GM19023 (cell line): Measurements from ENCODE around the gene MB21D2.

Experiments used
- ATAC-seq: cut with Tn5 transposase; IDR thresholded peaks from one replicate; pipeline ENCODE4 v1.9.1; 2021; ENCODE audit warnings: mild to moderate bottlenecking, moderate library complexity; ENCODE audit not compliant: unreplicated experiment

Gene MB21D2

DNA sequence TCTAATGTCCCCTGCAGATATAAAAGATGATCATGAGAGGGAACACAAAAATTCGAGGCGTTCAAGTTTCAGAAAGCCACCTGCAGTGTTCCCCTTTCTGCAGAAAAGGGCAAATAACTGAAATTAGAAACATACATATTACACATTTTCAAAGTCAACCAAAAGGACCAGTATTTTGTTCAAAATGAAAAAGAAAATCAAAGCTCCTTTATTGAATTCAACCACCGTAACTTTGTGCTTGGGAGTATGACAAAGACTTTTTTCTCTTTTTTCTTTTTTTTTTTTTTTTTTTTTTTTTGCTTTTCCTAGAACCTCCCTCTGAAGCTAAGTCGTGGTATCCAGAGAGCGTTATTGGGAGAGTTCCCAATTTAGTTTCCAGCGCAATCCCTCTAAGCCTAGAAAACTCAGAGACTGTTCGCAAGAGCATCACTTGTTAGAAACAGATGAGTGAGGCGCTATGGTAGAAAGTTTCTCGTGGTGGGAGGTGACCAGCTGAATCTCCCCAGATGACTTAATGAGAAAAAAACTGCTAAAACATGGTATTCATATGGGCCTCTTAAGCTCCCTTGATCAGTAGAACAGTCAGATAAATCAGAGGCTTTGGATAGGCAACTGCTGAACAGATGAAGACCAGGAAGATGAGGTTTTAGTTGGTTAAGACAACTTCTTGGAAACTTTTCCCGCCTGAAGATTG is 77.4 kb downstream of the MB21D2 start:
- ATAC-seq, result no peak

DNA sequence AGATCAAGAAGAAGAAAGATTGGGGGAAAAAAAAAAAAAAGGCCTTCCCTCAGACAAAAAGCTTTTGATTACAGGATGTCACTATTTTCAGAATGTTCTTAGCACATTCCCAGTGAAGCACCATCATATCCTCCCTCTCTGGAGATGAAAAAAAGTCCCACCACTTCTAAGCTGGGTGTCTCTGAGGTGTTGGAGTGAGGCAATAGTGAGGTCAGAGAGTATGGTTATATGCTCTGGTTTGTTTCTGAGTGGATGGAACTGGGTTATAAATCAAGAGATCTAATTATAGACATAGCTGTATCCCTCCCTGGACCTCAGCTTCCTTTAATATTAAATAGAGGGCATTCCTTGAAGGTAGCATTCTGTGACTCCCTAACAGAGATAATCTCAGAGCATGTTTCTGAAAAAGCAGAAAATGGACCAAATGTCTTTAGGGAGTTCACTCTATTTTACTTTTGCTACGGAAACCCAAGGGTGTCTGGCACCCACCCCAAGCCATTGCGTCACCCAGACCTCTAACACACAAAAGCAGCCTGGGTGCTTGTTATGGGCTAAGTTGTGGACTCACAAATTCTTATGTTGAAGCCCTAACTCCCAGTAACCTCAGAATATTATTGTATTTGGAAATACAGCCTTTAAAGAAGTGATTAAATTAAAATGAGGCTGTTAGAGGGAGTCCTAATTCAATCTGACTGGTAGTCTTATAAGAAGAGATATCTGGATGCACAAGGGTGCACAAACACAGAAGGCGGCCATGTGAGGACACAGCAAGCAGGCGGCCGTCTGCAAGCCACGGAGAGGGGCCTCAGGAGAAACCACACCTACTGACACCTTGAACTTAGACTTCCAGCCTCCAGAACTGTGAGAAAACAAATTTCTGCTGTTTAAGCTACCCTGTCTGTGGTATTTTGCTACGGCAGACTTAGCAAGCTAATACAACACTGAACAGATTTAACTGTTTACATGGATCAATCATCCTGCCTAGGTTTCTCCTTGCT is 81.5 kb downstream of the MB21D2 start:
- no peak for ATAC-seq

DNA sequence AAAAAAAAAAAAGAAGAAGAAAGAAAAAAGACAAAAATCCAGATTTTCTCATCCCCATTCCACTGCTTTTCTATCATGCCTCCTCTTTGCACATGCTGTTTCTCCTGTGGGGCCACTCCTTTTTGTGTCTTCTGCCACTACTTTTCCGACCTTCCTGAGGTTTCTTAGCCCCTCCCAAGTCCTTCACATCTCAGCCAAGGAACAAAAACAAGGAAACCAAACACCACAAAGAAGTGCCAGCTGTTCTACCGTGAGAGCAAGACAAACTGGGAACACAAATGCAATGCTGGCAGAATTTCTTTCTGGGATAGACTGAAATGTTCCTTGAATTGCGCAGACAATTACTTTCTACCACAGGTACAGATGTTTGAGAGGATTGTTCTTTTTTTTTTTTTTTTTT is 83.2 kb downstream of the MB21D2 start:
- ATAC-seq, result no peak

DNA sequence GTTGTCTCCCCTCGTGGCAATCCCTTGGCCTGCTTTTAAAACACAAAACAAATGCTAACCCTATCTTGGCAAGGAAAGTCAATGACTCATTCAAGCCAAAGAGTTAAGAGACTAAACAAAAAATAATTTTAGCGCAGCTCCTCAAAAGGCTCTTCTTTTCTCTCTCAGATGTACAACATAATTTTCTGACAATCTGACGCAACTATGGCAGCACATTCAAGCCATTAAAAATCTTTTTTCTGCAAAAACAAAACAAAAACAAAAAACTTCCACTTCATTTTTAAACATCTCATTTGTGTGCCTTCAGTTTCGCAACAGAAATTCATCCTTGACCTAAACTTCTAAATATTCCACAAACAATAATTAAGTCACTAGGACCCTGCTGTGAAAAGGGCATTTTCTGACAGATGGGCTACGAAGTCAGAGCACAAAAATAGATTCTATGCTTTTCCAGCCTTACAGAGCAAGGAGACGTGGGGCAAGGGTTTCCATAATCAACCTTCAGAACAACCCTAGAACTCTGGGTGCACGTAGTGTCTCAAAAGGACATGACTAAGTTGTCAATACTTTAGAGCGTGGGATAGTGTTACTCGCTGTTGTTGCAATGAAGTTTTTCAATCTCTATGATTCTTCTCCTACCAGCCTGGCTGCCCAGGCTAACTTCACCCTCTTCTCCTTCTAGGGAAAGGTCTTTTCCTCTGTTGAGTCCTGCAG is 84.3 kb downstream of the MB21D2 start:
- no peak for ATAC-seq

DNA sequence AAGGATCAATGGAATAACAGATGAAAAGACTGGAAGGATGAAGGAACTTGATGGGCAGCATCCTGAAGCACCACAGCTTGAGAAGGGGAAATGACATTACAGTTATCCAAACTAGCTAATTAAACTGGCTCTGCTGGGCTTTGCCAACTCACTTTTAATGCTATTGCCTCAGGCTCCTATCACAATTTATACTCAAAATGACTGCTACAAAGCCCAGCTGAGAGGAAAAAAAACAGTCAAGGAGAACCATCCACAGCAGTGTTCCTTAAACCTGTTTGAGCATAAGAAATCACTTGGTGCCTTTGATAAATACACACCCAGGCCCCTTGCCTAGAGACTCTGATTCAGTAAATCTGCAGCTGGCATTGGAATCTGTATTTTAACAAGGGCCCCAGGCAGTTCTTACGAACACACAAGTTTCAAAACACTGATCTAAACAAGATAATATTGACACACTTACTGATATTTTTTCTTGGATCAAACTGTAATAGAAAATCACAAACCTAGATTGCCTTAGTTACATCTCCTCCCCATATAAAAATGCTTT is 85.8 kb downstream of the MB21D2 start:
- ATAC-seq, result no peak

DNA sequence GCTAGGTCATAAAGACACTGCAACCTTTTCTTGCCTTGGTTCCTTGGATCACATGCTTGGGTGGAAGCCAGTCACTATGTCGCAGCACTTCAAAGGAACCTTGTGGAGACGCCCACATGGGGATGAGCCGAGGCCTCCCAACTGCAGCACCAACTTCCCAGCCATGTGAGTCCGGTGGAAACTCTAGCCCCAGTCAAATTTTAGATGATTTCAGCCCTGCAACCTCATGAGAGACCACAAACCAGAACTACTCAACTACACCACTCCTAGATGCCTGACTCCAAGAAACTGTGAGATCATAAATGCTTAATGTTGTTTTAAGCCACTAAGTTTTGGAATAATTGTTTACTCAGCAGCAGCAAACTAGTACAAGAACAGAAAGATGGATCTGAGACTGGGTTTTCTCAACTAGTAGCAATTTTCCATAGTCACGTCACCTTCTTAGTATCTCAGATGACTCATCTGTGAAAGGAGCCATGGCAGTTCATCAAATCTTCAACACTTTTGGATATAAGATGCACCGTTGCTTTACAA is 86.5 kb downstream of the MB21D2 start:
- ATAC-seq, result no peak

DNA sequence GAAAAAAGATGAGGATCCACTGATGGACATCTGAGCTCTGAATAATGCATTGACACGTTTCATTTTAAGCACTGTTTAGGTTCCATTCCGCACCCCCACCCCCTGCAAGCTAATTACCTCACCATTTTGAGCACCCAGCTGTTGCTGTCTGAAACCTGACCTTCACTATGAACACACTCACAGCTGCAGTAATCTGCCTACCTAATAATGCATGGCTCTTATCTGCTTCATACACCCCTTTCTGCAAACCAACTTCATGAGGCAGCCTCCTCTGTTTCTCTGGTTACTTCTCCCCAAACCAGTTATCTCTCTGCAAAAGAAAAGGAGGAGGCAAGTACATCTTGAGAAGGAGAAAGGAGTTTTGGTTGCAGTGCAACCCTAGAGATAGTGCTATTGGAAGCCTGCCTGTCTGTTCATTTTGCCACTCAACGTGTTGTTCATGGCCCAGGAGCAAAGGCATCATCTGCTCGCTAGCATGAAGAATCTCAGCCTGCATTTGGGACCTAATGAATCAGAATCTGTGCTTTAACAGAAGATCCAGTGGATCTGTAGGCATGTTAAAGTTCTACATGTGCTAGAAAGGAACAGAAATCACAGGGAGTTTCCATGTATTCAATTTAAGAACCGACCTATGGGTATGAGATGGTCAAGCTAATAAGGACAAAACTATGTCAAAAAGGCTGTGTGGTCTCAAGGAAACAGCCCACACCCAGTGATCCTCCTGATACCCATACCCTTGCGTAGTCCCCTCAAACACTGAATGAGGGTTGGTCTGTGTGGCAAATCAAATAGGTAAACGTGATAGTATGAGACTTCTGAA is 87.2 kb downstream of the MB21D2 start:
- ATAC-seq, result no peak

DNA sequence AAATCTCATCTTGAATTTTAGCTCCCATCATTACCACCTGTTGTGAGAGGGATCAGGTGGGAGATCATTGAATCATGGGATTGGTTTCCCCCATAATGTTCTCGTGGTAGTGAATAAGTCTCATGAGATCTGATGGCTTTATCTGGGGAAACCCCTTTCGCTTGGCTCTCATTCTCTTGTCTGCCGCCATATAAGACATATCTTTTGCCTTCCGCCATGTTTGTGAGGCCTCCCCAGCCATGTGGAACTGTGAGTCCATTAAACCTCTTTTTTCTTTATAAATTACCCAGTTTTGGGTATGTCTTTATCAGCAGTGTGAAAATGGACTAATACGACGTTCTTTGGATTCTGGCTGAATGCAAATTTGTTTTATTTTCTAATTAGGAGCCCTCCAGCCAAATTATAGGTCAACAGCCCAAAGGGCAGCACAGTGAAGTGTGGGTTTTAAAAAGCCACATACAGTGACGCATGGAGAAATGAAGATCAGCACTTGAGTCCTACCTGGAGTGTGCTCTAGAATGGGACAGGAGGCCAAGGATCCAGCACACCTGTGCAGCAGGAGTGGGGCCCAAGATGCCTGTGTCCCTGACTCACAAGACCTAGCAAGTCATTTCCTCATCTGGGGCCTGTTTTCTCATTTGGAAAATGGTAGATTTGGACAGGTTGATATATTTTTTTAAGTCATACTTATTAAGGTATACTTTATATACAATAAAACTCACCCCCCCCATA is 89.6 kb downstream of the MB21D2 start:
- ATAC-seq, result no peak

DNA sequence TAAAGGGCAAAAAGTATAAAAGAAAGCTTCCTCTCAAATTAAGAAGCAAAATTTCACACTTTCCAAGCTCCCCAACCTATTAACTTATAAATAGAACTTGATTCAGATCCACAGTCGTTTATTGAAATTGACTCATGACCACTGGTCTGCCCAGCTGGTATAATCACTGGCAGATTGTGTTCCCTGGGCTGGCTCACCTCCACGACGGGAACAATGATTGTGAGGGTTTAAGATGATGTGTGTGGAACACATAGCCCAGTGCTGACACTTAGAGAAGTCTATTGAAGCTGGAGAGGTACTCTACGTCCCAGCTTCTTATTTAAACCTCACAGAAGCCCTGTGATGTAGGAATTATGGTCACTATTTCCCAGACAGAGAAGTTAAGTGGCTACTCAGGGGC is 90.4 kb downstream of the MB21D2 start:
- no peak for ATAC-seq

DNA sequence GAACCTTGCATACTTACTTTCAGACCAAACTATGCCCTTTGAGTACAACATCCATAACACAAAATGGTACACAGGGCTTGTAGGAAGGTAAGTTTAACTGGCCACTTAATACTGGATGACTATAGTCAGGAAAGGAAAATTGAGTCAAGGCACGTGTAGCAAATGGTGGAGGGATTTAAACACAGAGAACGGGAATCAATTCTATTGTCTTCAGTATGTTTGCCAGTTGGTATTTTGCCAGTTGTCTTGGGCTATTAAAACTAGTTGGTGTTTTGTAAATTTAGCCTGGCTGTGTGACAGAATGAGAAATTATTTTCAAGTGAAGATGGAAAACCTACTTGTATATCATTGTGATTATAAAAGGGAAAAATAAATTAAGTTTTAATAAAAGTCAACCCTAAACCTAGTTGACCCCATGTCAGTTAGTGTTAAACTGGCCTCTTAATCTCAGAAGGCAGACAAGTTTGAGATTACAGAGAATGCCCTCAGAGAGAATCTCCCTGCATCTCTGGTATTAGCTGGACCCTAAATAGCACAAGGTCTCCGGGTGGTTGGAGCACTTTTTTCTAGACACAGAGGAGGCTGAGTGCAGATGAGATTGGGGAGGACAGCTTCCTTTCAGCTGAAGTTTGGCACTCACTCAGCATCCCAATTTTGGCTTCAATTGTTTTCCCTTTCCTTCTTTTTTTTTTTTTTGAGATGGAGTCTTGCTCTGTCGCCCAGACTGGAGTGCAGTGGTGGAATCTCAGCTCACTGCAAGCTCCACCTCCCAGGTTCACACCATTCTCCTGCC is 91.2 kb downstream of the MB21D2 start:
- no peak for ATAC-seq

DNA sequence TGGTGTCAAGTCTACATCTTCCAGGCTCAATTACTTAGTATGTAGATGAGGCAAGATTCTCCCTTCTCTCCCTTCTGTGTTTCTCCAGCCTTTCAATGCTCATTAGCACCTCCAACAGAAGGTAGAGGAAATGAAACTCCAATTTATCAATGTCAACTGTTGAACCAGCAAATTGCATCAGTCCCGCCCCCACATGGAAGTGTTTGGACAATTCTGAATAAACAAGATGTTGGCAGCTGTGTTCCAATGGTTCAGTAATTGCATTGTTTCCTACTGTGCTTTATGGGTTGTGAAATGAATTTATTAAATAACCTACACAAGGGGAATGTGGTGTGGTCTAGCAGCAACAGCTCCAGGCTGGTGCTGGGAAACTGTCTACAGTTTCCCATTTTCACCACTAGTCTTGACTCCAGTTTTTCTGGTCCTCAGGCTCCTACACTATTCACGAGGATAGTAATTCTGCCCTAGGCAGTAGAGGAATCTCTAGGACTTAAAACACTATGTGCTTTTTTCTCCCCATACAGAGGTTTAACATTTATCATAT is 91.9 kb downstream of the MB21D2 start:
- no peak for ATAC-seq

DNA sequence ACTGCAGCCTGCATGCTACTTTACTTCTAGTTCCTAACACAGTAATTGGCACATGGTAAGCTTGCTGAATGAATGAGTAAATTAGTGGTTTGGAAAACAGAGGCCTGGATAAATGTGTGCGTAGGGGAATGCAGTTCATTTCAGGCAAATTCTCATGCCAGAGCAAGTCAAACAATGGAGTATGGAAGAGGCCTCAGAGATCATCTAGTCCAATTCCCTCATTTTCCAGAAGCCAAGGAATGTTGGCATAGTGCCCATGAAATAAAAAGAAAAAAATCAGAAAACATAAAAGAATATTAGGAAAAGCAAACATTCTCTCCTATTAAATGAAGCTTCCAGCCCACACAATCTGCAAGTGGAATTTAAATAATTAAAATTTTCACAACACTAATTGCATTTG is 92.4 kb downstream of the MB21D2 start:
- ATAC-seq, result no peak

DNA sequence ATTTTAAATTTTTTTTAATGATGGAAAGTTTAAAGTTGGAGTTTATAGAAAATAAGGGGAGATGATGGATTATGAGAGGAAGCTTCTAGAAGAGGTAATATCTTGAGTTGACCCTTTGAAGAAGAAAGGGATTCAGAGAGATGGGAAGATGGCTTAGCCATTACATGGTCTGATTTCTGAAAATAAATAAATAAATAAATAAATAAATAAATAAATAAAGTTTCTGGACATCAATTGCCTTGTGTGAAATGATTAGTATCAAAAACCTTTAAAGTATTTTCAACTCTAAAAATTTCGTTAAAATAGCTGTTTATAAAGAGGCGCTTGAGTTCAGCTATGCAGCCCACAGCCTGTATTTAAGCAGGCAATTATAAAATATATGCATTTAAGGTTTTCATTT is 93.3 kb downstream of the MB21D2 start:
- no peak for ATAC-seq

DNA sequence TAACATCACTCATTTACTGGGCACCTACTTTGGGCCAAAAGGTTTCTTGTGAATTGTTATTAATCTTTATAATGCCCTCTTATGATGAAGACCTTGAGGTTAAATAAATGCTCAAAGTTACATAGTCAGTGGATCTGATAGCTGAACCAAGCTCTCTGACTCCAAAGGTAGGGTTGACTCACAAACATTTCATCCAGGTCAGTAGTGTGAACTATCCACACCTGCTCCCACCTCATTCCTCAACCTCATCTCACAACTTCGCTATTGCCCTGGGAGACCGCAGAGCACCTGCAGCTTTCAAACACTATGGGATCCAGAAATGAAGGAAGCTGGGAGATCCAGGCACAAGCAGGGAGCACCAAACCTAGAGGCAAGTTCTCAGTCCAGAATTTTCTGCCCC is 96.5 kb downstream of the MB21D2 start:
- no peak for ATAC-seq

DNA sequence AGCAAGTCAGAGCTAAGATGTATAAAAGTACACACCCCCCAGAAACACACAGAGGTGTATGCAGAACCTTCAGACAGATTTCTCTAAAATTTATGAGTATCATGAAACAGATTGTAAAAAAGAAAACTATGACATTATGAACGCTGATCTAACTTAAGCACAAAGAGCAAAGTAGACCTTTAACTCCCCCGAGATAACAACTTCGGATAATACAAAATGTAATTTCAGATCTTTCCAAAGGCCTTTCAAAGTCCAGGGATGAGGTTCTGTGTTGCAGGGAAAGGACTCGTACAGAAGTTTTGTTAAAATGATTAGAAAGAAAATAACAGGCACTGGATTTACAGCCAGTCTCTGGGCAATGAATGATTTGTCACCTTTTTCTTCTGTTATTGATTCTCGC is 97.5 kb downstream of the MB21D2 start:
- no peak for ATAC-seq

DNA sequence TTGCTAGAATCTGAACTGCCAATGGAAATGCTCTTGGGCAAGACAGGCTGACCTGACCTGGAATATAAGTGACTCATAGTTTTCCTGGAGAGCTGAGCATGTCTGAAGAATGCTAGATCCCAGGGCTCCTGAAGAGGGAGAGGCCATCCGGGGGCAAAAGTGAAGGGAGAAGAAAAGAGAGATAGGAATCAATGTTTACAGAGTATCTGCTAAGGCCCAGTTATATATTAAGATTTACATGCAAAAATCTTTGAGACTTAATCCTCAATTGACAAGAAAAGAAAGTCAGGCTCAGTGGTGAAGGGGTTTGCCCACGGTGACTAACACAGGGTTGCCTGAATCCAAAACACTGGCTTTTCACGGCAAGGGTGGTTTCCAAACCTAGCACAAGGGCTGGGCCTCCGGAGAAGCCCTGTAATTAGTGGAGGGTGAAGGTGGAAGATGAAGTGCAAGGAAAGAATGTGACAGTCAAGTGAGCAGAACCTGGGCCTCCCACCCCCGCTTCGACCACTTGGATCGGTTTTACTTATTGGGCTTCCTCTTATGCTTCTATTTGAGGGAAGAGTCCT is 98.6 kb downstream of the MB21D2 start:
- peak; percentile 75 for ATAC-seq

DNA sequence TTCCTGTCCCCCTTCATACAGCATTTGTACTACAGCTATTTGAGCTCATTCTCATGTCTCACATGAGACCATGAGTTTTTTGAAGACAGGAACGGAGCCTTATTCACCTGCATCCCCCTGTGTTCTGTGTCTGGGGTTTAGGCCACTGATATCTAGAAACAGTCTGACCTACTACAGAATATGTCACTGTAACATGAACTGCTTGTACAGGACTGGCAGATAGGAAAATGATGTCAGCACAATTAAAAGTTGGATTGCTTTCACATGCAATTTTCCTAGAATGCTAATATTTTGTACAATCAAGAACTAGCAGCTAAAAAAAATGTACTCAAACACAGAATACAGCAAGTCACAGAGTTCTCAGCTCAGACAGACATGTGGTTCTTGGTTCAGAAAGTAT is 99.5 kb downstream of the MB21D2 start:
- no peak for ATAC-seq

DNA sequence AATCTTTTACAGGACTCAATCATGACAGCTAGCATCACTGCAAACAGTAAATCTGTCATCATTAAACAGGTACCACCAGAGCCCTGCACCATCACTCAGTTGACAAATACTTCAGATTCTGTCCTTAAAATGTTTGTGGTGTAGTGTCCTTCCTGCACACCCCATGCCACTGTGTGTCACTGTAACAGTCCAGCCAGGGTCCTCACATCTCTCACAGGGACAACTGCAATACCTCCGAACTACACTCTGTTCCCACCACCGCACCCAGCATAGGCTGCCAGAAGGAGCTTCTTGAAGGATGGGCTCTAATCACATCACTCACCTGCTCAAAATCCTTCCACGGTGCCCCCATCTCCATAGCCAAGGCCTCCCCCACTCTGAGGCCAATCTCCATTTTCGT is 100.2 kb downstream of the MB21D2 start:
- no peak for ATAC-seq
